ENCODE measurements around the gene ARMC8.

GRCh38 chr3:138323971-138324370 is 136.9 kb downstream of the ARMC8 start:
- TF ChIP-seq CTCF (IDR thresholded peaks at IDR 0.05) (no peak), EZH2 (IDR thresholded peaks at IDR 0.05) (no peak)

Measured in neural progenitor cell (in vitro differentiated cells).